DND-41 (cell line): ENCODE measurements around the gene PSRC1.

Source experiments
- CTCF ChIP-seq: IDR thresholded peaks from 2 replicates; pipeline ENCODE4 v1.5.1; 2012; ENCODE audit warnings: borderline replicate concordance, low read length, moderate library complexity, mild to moderate bottlenecking; ENCODE audit not compliant: poor library complexity, severe bottlenecking; ENCODE audit errors: extremely low read depth
- EZH2 ChIP-seq: IDR thresholded peaks from 3 replicates; pipeline ENCODE4 v1.6.1; 2012; ENCODE audit warnings: borderline replicate concordance, low read depth, mild to moderate bottlenecking, moderate library complexity, low read length, inconsistent platforms; ENCODE audit not compliant: severe bottlenecking

- TF ChIP-seq CTCF (no peak), EZH2 (no peak)
Measured at GRCh38 chr1:109271458-109271857, 11.5 kb downstream of the PSRC1 start.
